ENCODE results near the gene DGKZ.

DGKZ gene

GRCh38 chr11:46357483-46357936 lies 10.2 kb downstream of the DGKZ start:
- H3K27ac ChIP-seq = no peak overlapping the region
- TF ChIP-seq CTCF (conservative IDR thresholded peaks at IDR 0.05) (no peak), ZFX (IDR thresholded peaks at IDR 0.05) (no peak)

- H3K27ac ChIP-seq = no peak overlapping the region
- TF ChIP-seq CTCF (conservative IDR thresholded peaks at IDR 0.05) = no peak
- no peak for TF ChIP-seq ZFX (IDR thresholded peaks at IDR 0.05)
Measured at GRCh38 chr11:46359953-46360352, 12.7 kb downstream of the DGKZ start.

GRCh38 chr11:46360878-46361277 lies 13.6 kb downstream of the DGKZ start:
- TF ChIP-seq ZFX (IDR thresholded peaks at IDR 0.05) = no peak
- no peak for TF ChIP-seq CTCF (conservative IDR thresholded peaks at IDR 0.05)
- H3K27ac ChIP-seq = no peak overlapping the region

GRCh38 chr11:46361283-46362155 lies 14.3 kb downstream of the DGKZ start:
- no peak overlapping the region for H3K27ac ChIP-seq
- TF ChIP-seq CTCF (conservative IDR thresholded peaks at IDR 0.05) (no peak), ZFX (IDR thresholded peaks at IDR 0.05) (no peak)

DNA sequence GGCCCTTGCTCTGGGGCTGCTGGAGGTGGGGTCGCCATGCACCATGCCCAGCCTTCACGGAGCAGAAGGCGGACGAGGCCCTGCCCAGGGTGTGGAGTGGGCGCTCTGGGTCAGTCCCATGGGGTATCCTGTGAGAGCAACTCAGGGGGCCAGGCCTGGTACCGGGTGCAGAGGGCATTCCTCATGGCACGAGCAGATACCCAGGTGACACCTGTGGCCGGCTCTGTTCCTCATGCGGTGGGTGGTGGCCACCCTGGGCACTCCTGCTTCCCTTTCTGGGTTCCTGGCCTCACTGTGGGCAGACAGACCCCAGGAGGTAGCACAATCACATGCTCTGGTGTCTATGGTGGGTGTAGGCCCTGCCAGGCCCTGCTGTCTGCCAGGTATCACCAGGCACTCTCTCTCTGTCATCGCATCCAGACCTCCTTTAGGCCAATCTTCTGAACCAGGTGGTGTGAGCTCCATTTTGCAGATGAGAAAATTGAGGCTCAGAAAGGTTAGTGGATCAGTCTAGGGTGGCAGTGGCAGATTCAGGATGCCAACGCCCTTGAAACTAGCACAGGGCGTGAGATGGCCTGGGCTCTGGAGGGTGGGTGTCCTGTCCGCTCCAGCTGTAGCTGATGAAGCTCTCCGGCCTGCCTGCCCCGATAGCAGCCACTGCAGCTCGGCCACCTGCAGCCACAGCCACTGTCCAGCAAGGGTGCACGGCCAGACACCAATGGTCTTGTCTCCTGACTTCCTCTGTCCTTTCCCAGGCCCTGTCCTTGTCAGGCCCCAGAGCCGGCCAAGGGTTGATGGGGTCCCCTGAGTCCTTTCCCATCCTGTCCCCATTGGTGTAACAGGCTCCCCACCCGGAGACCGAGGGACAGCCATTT lies 15.1 kb downstream of the DGKZ start:
- TF ChIP-seq ZFX (IDR thresholded peaks at IDR 0.05) (no peak), CTCF (conservative IDR thresholded peaks at IDR 0.05) (no peak)
- H3K27ac ChIP-seq = peak overlapping the region; percentile 24

DNA sequence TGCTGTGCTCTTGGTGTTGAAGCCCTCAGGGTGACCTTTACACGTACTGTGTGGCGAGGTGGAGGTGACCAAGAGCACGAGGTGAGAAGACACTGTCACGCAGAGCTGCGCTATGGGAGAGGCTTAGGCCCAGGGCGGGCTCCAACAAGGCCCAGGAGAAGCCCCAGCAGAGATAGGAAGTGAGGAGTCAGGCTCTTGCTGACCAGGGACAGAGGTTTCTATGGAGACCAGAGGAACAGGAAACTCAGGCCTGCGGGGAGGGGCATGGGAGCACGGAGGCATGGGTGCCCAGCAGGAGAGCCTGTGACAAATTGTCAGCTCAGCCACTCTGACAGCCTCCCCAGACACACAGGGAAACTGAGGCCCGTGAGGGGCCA lies 15.8 kb downstream of the DGKZ start:
- peak overlapping the region; percentile 24 for H3K27ac ChIP-seq
- no peak for TF ChIP-seq CTCF (conservative IDR thresholded peaks at IDR 0.05)
- no peak for TF ChIP-seq ZFX (IDR thresholded peaks at IDR 0.05)
